ENCODE results near the gene FKBP1A.
"Not testable (repeated sequence)": the region's sequence is repeated elsewhere in the genome, so short reads cannot be mapped to it uniquely, and the experiment has no call there.

The FKBP1A gene

GRCh38 chr20:1367479-1367878 is 25.4 kb downstream of the FKBP1A start:
- H3K4me1 Mint-ChIP-seq = peaks cover 58% of the 10 kb centered on the region
- no peak overlapping the region for H3K27ac Mint-ChIP-seq
- H3K36me3 Mint-ChIP-seq = peaks cover 38% of the 10 kb centered on the region
- no peaks in the 10 kb centered on the region for H3K9me3 Mint-ChIP-seq
- H3K27me3 Mint-ChIP-seq = no peaks in the 10 kb centered on the region
- no peak overlapping the region for H3K4me3 Mint-ChIP-seq

- Mint-ChIP-seq H3K27me3 (no peaks in the 10 kb centered on the region), H3K4me3 (peak overlapping the region; percentile 45), H3K9me3 (no peaks in the 10 kb centered on the region), H3K4me1 (peaks cover 77% of the 10 kb centered on the region), H3K36me3 (peaks cover 48% of the 10 kb centered on the region), H3K27ac (peak overlapping the region; percentile 82)
Observed at GRCh38 chr20:1364106-1364505, 28.7 kb downstream of the FKBP1A start.

GRCh38 chr20:1363522-1363921 is 29.3 kb downstream of the FKBP1A start:
- Mint-ChIP-seq H3K27ac (no peak overlapping the region), H3K27me3 (no peaks in the 10 kb centered on the region), H3K4me3 (no peak overlapping the region), H3K4me1 (peaks cover 83% of the 10 kb centered on the region), H3K36me3 (peaks cover 45% of the 10 kb centered on the region), H3K9me3 (no peaks in the 10 kb centered on the region)

GRCh38 chr20:1362484-1362883 is 30.4 kb downstream of the FKBP1A start:
- H3K9me3 Mint-ChIP-seq = no peaks in the 10 kb centered on the region
- no peak overlapping the region for H3K4me3 Mint-ChIP-seq
- peaks cover 84% of the 10 kb centered on the region for H3K4me1 Mint-ChIP-seq
- peak overlapping the region; percentile 70 for H3K27ac Mint-ChIP-seq
- H3K36me3 Mint-ChIP-seq = peaks cover 41% of the 10 kb centered on the region
- H3K27me3 Mint-ChIP-seq = no peaks in the 10 kb centered on the region

GRCh38 chr20:1360094-1360846 is 32.6 kb downstream of the FKBP1A start:
- Mint-ChIP-seq H3K27me3 (no peaks in the 10 kb centered on the region), H3K27ac (peak overlapping the region; percentile 32), H3K9me3 (no peaks in the 10 kb centered on the region), H3K36me3 (peaks cover 38% of the 10 kb centered on the region), H3K4me1 (peaks cover 84% of the 10 kb centered on the region), H3K4me3 (no peak overlapping the region)

GRCh38 chr20:1357921-1358671 is 34.8 kb downstream of the FKBP1A start:
- Mint-ChIP-seq H3K9me3 (peaks cover 6% of the 10 kb centered on the region), H3K36me3 (peaks cover 51% of the 10 kb centered on the region), H3K4me3 (peak overlapping the region; percentile 70), H3K27me3 (no peaks in the 10 kb centered on the region), H3K27ac (peak overlapping the region; percentile 82), H3K4me1 (peaks cover 67% of the 10 kb centered on the region)

GRCh38 chr20:1353956-1354355 is 38.9 kb downstream of the FKBP1A start:
- peaks cover 12% of the 10 kb centered on the region for H3K9me3 Mint-ChIP-seq
- H3K27ac Mint-ChIP-seq = no peak overlapping the region
- H3K27me3 Mint-ChIP-seq = no peaks in the 10 kb centered on the region
- no peak overlapping the region for H3K4me3 Mint-ChIP-seq
- H3K36me3 Mint-ChIP-seq = peaks cover 59% of the 10 kb centered on the region
- peaks cover 57% of the 10 kb centered on the region for H3K4me1 Mint-ChIP-seq

GRCh38 chr20:1346315-1346969 is 46.4 kb downstream of the FKBP1A start:
- Mint-ChIP-seq H3K4me3 (peak overlapping the region; percentile 30), H3K27me3 (no peaks in the 10 kb centered on the region), H3K36me3 (peaks cover 25% of the 10 kb centered on the region), H3K27ac (no peak overlapping the region), H3K9me3 (peaks cover 4% of the 10 kb centered on the region), H3K4me1 (peaks cover 48% of the 10 kb centered on the region)

- Mint-ChIP-seq H3K9me3 (peaks cover 4% of the 10 kb centered on the region), H3K27ac (no peak overlapping the region), H3K36me3 (peaks cover 18% of the 10 kb centered on the region), H3K4me3 (no peak overlapping the region), H3K27me3 (no peaks in the 10 kb centered on the region), H3K4me1 (peaks cover 41% of the 10 kb centered on the region)
Observed at GRCh38 chr20:1345756-1346093, 47.1 kb downstream of the FKBP1A start.

- Mint-ChIP-seq H3K9me3 (peaks cover 4% of the 10 kb centered on the region), H3K4me3 (no peak overlapping the region), H3K27ac (no peak overlapping the region), H3K36me3 (peaks cover 12% of the 10 kb centered on the region), H3K4me1 (peaks cover 36% of the 10 kb centered on the region), H3K27me3 (no peaks in the 10 kb centered on the region)
Observed at GRCh38 chr20:1345030-1345755, 47.7 kb downstream of the FKBP1A start.

- H3K9me3 Mint-ChIP-seq, H3K27ac Mint-ChIP-seq, H3K27me3 Mint-ChIP-seq, H3K4me3 Mint-ChIP-seq, H3K36me3 Mint-ChIP-seq: not testable (repeated sequence)
- H3K4me1 Mint-ChIP-seq = peaks cover 36% of the 10 kb centered on the region
Observed at GRCh38 chr20:1343446-1344124, 49.3 kb downstream of the FKBP1A start.

- H3K9me3 Mint-ChIP-seq = no peaks in the 10 kb centered on the region
- no peak overlapping the region for H3K4me3 Mint-ChIP-seq
- H3K4me1 Mint-ChIP-seq = peaks cover 32% of the 10 kb centered on the region
- H3K27me3 Mint-ChIP-seq = no peaks in the 10 kb centered on the region
- H3K36me3 Mint-ChIP-seq = no peaks in the 10 kb centered on the region
- peak overlapping the region; percentile 88 for H3K27ac Mint-ChIP-seq
Observed at GRCh38 chr20:1341561-1342265, 51.1 kb downstream of the FKBP1A start.

GRCh38 chr20:1338801-1339200 is 54.1 kb downstream of the FKBP1A start:
- Mint-ChIP-seq H3K36me3 (no peaks in the 10 kb centered on the region), H3K27ac (no peak overlapping the region), H3K4me3 (no peak overlapping the region), H3K4me1 (peaks cover 24% of the 10 kb centered on the region), H3K9me3 (no peaks in the 10 kb centered on the region), H3K27me3 (no peaks in the 10 kb centered on the region)

GRCh38 chr20:1338096-1338495 is 54.8 kb downstream of the FKBP1A start:
- Mint-ChIP-seq H3K27me3 (no peaks in the 10 kb centered on the region), H3K27ac (no peak overlapping the region), H3K4me1 (peaks cover 24% of the 10 kb centered on the region), H3K9me3 (no peaks in the 10 kb centered on the region), H3K4me3 (no peak overlapping the region), H3K36me3 (no peaks in the 10 kb centered on the region)

Measured in activated naive CD4-positive, alpha-beta T cell treated with anti-CD3 and anti-CD28 coated beads, Interleukin-2, amount 50 U/mL, for 24 hours (primary cell).